T-helper 9 cell (primary cell): Measurements from ENCODE around the gene WDR12.
A peak's percentile ranks its signal among the peaks of the same experiment; 100 is the strongest.
"Not testable (repeated sequence)": the region's sequence is repeated elsewhere in the genome, so short reads cannot be mapped to it uniquely, and the experiment has no call there.

Source experiments
- DNase-seq: peaks from one replicate; pipeline ENCODE4 v3.0.0-alpha.2; 2020
- total RNA-seq, 2 donors: gene quantifications; one replicate each; lab custom pipeline; 2026; lab: John Stamatoyannopoulos, UW

Gene WDR12
- 10.6 to 38.1 reads per million in 2 donors for total RNA-seq

DNA sequence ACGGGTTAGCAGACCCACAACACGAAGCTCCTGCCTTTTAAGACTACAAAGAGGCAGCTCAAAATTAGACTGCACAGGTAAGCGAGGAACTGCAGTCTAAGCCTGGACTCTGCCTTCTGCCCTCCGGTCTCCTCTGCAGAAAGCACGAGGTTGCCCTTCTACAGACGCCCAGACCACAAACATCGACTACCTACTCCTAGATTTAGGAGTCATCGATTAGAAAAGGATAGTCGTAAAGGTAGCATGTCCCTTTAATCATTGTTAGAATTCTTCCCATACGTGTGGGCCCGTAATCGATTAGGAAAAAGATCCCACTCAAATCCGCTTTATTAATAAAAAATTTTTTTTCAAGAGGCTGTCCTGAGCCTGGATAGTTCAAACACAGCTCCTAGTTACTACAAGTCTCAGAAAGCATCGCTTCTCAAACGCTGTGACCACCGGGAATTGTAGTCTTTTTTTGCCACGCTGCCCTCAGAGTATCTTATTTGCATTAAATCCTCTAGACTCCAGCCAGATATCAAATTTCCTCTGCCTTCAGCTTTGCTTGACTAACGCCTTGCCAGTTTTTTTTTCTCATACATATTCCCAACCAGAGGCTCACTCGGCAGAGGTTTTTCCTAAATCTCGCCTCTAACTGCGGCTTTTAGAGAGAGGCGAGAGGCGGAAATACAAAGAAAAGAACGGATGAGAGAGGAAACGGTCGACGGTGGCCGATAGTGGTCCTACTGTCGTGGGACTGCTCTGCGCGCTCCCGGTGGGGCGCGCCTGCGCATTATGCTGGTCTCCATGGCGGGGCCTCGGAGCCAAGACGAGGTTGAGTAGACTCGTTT, at the start of gene WDR12, which contains the start of gene CARF:
WDR12 (minus strand) TSS at position 162 of the 830 bp plus-strand sequence. CDS start 197 bp downstream, outside the sequence.
CARF (plus strand) TSS at position 764 of the 830 bp plus-strand sequence. CDS start 29,628 bp downstream, outside the sequence.
- peak; percentile 86 for DNase-seq

DNA sequence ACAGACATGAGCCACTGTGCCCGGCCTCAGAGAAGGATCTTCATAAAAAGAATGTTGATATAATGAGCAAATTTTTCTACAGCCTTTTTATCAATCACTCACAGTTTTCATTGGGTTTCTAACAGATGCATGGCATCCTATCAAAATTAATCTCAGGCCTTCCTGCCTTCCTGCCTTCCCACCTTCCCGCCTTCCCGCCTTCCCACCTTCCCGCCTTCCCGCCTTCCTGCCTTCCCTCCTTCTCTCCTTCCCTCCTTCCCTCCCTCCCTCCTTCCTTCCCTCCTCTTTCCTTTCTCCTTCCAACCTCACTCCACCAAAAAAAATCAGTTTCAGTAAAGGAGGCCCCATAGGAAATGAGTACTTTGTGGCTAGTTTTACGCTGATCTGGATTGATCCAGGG, 49.1 kb upstream of the WDR12 start:
- DNase-seq = no peak

DNA sequence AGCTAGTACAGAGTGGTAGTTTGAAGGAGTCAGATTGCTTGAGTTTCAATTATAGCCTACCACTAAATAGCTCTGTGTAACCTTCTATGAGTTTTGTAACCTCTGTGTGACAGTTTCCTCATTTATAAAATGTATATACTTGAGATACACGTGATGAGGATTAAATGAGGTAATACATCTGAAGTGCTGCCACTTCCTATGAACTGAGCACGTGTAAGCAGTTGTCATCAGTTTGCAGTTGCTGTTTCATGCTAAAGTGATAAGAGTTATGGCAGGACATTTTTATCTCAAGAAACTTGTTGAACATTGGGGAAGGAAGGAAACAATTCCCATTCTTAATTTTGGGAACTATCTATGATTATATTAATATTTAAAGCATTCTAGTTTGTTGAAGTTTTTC, 39.1 kb upstream of the WDR12 start:
- no peak for DNase-seq

DNA sequence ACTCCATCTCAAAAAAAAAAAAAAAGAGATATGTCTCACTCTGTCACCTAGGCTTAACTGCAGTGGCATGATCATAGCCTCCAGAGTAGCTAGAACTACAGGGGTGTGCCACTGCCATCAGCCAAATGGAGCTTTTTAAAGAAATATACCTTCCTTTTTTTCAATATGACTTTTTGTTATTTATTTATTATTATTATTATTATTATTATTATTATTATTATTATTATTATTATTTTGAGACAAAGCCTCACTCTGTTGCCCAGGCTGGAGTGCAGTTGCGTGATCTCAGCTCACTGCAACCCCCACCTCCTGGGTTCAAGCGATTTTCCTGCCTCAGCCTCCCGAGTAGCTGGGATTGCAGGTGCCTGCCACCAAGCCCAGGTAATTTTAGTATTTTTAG, 37.9 kb upstream of the WDR12 start:
- DNase-seq = not testable (repeated sequence)

DNA sequence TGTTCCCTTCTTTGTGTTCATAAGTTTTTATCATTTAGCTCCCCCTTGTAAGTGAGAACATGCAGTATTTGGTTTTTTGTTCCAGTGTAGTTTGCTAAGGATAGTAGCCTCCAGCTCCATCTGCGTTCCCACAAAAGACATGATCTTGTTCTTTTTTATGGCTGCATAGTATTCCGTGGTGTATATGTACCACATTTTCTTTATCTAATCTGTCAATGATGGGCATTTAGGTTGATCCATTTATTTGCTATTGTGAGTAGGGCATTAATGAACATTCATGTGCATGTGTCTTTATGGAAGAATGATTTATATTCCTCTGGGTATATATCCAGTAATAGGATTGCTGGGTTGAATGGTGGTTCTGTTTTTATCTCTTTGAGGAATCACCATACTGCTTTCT, 34.0 kb upstream of the WDR12 start:
- DNase-seq = no peak

DNA sequence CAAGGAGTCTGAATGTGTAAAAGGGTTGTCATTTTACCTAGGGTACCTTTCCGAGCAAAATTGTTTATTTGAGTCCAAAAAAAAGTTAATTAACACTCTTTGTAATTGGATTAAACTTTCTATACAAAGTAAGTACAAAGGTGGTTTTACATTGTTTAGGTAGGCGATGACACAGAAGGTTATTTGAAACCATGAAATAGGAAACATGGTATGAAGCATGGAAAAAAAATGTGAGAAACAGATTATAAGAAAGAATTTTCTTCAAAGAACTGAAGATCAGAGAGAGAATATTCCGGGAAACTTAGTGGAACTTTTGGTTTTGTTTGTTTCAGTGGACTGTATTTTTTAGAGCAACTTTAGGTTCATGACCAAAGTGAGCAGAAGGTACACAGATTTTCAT, 33.3 kb upstream of the WDR12 start:
- DNase-seq = no peak

DNA sequence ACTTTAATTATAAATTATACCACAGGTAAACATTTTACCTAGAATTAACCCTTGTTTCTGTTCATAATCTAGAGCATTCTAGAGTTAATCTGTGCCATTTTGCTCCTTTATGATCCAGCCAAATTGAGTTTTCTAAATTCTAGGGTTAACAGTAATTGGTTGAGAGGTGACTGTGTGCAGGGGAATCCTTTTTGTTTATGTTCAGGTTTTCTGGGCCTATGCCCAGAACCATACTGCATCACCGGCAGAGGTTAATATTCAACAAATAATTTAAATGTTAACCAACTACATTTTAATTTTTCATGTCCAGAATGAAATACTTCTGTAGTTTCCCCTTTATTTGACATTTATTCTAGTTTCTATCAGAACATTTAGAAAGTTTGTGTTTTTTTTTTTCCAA, 32.9 kb upstream of the WDR12 start:
- DNase-seq = no peak

DNA sequence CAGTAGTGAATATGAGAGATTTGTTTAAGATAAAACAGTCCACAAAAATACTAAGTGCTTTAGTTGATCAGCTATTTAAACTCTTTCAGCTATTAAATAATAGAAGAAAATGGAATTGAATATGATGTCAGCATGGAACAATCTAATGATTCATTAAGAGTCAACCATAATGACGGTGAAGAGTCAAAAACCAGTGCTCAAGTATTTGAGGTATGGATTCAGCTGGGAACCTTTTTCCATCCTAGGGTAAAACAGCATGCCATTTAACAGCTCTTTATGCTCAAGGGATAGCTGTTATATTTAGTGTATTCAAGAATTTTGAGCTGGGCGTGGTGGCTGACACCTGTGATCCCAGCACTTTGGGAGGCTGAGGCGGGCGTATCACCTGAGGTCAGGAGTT, 30.3 kb upstream of the WDR12 start:
- DNase-seq = no peak

DNA sequence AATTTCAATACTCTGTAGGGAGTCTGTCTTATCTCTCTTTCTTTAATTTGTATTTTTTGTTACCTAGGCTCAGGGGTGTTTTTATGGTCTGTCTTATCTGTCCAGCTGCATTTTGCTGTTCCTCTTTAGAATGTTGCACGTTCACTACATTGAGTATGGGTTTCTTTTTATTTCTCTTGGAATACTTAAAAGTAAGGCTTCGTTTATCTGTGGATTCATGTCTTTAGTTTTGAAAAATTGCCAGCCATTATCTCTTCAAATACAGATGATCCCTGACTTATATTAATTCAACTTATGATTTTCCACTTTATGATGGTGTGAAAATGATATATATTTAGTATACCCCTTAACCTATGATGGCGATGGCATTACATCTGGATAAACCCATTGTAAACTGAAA, 27.5 kb upstream of the WDR12 start:
- no peak for DNase-seq

DNA sequence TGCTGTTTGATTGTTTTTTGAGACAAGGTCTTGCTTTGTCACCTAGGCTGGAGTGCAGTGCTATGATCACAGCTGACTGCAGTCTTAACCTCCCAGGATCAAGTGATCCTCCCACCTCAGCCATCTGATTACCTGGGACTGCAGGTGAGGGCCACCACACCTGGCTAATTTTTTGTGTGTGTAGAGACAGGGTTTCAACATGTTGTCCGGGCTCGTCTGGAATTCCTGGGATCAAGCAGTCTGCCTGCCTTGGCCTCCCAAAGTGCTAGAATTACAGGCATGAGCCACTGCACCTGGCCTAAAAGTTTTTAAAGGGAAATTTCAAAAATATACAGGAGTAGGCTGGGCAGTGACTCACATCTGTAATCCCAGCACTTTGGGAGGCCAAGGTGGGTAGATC, 23.0 kb upstream of the WDR12 start:
- DNase-seq = no peak

DNA sequence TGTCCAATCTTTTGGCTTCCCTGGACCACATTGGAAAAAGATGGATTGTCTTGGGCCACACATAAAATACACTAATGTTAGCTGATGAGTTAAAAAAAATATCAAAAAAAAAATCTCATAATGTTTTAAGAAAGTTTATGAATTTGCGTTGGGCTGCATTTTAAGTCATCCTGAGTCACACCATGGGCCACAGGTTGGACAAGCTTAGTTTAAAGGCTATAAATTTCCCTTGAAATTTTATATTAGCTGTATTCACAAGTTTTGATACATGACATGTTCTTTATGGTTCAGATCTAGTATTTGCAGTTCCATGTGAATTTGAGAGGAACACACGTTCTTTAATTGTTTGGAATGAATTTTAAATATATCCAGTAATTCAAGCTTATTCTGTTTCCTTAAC, 22.5 kb upstream of the WDR12 start:
- DNase-seq = no peak

DNA sequence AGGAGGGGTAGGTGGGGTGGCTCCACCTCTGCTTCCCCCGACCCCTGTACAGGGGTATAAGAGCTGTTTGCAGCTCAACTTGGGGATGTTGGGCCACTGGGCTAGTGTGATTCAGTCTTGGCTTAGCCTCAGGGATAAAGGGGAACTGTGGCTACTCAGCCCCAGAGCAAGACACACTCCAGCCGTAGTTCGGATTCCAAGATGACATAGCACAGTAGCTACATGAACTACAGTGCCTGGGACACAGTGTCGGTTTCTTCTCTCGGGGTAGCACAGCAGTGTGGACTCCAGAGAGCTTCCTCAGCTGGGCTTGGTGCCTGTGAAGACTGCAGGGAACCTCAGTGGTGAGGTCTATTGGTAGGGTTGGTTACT, 21.7 kb upstream of the WDR12 start:
- DNase-seq = no peak

DNA sequence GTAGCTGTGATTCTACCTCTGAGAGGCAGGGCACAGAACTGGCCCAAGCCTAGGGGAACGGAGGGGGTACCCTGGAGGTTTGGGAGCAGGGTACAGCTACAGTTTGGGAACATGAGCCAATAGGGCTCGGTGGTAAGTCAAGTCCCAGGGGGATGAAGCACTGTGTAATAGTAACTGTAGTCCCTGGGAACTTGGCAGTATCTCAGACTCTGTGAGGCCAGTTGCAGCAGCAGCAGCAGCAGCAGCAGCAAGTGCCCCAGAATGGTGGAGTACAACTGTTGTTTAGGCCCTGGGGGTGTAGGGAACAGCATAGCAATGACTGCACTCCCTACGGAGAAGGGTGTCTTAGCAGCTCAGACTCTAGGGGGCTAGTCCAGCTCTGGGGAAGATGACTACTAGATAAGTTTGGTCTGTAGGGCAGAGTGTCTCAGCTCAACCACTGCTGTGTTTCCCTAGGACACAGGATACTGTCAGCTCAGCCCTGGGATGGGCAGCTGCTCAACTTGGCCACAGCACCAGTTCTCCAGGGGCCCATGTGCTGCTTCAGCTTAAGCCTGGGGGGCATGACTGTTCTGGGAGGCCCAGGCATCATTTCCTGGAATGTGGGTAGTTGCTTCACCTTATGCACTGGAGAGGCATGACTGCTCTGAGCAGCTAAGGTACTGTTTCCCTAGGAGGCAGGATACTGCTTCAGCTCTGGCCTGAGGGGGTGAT, 21.1 kb upstream of the WDR12 start:
- DNase-seq = no peak

DNA sequence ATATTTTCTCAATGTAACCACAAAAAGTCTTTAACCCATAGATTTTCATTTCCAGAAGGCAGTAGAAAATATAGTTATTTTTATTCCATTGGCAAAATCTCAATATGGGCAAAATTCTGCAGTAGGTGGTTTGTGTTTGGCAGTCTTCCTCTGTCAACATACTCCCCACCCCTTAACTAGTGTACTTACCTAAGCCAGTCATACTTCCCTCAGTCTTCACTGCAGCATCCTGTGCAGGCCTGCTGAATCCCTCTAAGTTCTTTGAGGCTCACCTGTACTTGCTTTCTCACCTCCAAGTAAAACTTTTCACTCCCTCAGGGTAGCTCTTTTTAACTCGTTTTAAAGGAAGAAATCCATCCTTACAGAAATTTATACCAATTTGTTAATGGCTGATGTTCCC, 7.4 kb upstream of the WDR12 start:
- DNase-seq = no peak

DNA sequence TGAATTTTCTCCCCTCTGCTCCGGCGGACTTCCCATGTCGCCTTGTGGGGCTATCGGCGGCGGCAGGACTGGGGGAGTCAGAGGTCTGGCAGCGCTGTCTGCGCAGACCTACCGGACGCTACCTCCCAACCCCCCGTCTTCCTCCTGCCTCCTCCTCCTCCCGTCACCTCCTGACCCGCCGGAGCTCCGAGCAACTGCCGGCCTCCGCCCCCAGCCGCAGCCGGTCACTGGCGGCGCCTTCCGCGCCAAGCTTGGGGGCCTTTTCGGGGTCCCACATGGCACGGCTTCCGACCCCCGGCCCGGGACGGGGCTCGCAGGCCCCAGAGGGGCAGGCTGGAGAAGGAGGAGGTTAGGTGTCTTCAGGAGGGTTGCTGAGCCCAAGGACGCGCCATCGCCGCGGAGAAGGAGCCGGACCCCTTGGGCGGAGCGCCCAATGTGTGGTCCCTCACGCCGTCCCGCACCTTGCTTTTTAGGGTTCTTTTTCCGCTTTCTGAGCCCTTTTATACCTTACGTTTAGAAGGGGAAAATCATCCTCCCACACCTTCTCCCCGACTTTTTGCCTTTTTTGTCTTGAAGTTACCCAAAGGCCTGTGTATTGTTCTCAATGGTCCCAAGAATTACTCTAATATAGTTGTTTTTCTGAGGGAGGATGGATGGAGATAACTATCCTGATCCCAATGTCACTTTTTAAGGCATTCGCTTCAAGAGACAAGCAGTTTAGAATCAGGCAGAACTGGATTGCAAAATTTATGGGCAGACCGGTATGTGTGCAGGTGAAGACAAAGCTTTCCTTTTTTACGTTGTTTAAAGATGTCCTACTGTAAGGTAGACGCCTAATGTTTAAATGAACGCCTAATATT, 1.1 kb upstream of the WDR12 start:
- not testable (repeated sequence) for DNase-seq

DNA sequence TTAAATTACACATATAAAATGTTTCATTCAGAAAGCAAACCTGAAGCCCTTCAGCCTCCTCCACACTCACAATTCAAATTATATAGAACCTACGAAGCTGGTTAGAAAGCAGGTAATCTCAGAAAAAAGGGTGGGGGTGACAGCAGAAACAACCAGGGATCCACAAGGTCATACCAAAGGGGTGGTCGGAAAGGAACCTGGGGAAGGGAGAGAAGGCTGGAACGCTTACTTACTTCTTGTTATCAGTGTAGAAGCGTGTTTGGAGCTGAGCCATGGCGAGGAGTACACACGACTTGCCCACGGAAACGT, 316 bp downstream of the WDR12 start:
- no peak for DNase-seq

DNA sequence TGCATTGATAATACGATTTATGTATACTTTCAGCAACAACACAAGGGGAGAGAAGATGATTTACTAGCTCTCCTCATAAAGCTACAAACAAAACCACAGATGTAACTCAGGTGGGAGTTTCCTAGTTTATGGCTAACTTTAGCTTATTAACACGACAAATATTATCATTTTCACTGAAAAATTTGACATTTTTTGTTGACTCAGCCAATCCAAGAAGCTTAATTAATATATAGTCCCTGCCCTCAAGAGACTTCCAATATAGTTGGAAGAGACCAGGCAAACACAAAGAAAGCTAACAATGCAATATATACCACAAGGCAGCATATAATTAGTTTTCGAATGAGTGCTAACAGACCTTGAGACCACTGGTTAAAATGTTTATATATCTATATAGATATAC, 775 bp downstream of the WDR12 start:
- DNase-seq = no peak

DNA sequence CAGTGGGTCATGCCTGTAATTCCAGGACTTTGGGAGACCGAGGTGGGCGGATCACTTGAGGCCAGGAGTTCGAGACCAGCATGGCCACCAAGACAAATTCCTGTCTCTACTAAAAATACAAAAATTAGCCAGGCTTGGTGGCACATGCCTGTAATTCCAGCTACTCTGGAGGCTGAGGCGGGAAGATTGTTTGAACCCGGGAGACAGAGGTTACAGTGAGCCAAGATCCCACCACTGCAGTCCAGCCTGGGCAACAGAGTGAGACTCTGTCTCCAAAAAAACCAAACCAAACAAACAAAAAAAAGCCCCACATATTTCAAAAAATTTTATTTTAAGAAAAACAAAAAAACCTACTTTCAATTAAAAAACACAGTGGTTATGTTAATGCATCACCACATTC, 1.2 kb downstream of the WDR12 start:
- DNase-seq = not testable (repeated sequence)

DNA sequence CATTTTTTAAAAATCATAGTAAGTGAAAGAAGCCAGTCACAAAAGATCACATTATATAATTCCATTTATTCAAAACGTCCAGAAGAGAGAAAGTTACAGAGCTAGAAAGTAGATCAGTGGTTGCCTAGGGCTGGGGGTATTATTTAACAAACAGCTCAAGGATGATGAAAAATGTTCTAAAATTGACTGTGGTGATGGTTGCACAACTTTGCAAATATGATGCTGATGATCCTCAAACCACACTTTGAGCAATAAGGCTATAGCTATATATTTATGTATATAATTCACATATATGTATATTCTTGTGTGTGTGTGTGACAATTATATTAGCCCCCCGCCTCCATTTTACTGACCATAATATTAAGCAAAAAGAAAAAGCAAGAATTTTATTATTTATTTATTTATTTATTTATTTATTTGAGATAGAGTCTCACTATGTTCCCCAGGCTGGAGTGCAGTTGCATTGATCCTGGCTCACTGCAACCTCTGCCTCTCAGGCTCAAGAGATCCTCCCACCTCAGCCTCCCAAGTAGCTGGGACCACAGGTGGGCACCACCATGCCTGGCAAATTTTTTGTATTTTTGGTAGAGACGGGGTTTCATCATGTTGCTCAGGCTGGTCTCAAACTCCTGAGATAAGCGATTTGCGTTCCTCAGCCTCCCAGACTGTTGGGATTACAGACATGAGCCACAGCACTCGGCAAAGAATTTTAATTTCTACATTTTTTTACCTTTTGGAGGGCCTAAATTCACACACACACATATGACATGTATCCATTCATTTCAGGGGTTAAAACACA, 1.9 kb downstream of the WDR12 start:
- DNase-seq = no peak

DNA sequence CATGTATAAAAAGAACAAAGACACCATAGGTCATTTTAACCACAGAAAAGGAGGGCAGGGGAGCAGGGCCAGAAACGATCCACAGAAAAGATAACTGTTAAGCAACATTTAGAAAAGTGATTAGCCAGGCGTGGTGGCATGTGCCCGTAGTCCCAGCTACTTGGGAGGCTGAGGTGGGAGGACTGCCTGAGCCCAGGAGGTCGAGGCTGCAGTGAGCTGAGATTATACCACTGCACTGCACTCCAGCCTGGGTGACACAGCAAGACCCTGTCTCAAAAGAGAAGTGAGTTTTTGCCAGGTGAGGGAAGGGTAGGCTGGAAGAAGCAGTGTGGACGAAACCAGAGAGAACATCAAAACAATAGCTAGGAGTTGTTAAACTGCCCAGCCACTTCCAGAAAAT, 3.3 kb downstream of the WDR12 start:
- DNase-seq = no peak

DNA sequence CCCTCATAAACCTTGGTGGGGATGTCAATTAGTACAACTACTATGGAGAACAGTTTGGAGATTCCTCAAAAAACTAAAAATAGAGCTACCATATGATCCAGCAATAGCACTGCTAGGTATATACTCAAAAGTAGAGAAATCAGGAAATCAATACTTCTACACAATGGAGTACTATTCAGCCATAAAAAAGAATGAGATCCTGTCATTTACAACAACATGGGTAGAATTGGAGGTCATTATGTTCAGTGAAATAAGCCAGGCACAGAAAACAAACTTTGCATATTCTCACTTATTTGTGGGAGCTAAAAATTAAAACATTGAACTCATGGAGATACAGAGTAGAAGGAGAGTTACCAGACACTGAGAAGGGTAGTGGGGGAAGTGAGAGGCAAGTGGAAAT, 6.0 kb downstream of the WDR12 start:
- not testable (repeated sequence) for DNase-seq

DNA sequence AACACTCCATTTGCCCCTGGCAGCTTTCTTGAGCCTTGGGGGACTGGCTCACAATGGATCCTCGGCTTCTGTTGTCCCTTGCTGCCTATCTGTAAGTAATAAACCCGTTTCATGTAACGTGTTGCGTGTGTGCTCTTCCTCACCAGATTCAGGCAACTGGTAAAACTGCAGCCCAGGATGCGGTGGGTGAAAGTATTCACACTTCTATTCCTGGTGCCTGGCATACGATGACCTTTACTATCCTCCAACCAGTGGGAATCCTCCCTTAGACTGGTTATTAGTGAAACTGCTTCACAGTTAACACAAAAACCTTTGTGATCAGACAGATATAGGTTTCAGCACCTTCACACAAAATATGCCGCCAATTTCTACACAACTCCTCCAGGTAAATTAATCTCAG, 26.3 kb downstream of the WDR12 start:
- DNase-seq = no peak
